ENCODE data around the gene HIGD1C. TPM values are rescaled to one million over a fixed set of nuclear protein-coding genes. Genes with fewer than 3 reads are reported as not detected.
"Not testable (repeated sequence)": the region's sequence is repeated elsewhere in the genome, so short reads cannot be mapped to it uniquely, and the experiment has no call there.

HIGD1C gene
- total RNA-seq, 1 experiment from 2014 or later = not detected

DNA sequence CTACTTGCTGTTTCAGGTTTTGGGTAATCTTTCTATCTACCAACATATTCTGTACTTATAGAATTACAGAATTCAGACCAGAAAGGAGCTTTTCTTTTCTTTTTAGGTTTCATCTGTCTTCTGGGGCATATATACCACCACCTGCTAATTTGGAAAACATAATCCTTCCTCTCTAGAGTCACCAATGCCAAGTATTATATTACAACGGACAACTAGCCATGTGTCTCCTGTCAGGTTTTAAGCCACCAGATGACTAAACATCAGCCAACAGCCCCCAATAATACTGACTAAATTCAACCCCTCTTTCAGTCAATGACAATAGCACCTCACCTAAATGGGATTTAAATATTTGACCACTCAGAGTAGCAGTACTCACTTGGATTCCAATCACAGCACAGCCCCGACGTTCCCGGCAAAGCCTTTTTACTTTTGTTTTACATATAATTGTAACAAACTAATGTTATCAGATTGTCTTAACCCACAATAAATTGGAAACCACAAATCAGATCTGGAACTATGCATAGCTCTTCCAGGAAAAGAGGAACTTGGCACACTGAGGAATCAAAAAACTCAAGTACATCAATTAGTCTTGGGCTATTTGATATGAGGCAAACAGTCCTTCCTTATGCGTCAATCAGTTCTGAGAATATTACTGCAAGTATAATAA lies 60.4 kb downstream of the HIGD1C start:
- DNase-seq (ENCODE audit: extremely low read depth, low read depth) = no peak

DNA sequence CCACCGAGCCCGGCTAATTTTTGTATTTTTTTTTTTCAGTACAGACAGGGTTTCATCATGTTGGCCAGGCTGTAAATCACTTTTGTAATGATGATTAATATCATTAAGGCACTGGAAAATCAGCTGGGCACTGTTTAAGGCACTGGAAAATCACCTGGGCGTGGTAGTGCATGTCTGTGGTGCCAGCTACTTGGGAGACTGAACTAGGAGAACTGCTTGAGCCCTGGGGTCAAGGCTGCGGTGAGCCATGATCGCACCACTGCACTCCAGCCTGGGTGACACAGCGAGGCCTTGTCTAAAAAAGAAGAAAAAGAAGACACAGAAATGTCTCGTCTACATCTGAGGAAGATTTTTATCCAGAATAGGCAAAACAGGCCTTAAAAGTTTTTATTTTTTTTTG lies 61.1 kb downstream of the HIGD1C start:
- DNase-seq (ENCODE audit: extremely low read depth, low read depth) = no peak

DNA sequence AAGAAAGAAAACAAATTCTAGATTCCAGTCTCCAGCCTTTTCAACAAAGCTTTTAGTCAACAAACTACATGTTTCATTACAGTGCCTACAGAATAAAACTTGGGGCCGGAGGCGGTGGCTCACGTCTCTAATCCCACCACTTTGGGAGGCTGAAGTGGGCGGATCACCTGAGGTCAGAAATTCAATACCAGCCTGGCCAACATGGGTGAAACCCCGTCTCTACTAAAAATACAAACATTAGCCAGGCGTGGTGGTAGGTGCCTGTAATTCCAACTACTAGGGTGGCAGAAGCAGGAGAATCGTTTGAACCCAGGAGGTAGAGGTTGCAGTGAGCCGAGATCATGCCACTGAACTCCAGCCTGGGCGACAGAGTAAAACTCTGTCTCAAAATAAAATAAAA lies 62.1 kb downstream of the HIGD1C start:
- not testable (repeated sequence) for DNase-seq (ENCODE audit: extremely low read depth, low read depth)

GRCh38 chr12:51017452-51017851 lies 65.1 kb downstream of the HIGD1C start:
- no peak for DNase-seq (ENCODE audit: extremely low read depth, low read depth)

- DNase-seq (ENCODE audit: extremely low read depth, low read depth) = no peak
These were observed 66.6 kb downstream of the HIGD1C start for GRCh38 chr12:51018956-51019355.

- no peak for DNase-seq (ENCODE audit: extremely low read depth, low read depth)
These were observed 67.6 kb downstream of the HIGD1C start for GRCh38 chr12:51019927-51020326.

Small RNAs within 50 kb of the gene (small RNA-seq; reads per million reads assigned to genes)
- gene AC008121.1 = 0 reads per million in 2 experiments
- 0 reads per million in 2 experiments for gene RF00019
- 0 reads per million in 2 experiments for gene RNU6-87P

Other genes with a start within 250 kb of the HIGD1C start
- gene ATF1, start 188.4 kb upstream of the HIGD1C start, total RNA-seq (2014; rRNA removed; shearing (Covaris generic)) = 71.8 and 79.6 TPM in 2 replicates
- gene TMPRSS12, start 109.6 kb upstream of the HIGD1C start, total RNA-seq (2014; rRNA removed; shearing (Covaris generic)) = not detected in 2 replicates
- gene SLC11A2, start 73.8 kb downstream of the HIGD1C start, total RNA-seq (2014; rRNA removed; shearing (Covaris generic)) = 37.5 and 54.2 TPM in 2 replicates
- 63.0 and 72.1 TPM in 2 replicates for gene LETMD1, start 95.8 kb downstream of the HIGD1C start, total RNA-seq (2014; rRNA removed; shearing (Covaris generic))
- gene CSRNP2, start 131.1 kb downstream of the HIGD1C start, total RNA-seq (2014; rRNA removed; shearing (Covaris generic)) = 17.4 and 20.6 TPM in 2 replicates
- 10.2 and 13.7 TPM in 2 replicates for gene TFCP2, start 220.6 kb downstream of the HIGD1C start, total RNA-seq (2014; rRNA removed; shearing (Covaris generic))

Data from NCI-H460 (cell line).